DND-41 (cell line): Measurements from ENCODE around the gene NKTR.

Source experiments
- CTCF ChIP-seq: IDR thresholded peaks from 2 replicates; pipeline ENCODE4 v1.5.1; 2012; ENCODE audit warnings: borderline replicate concordance, low read length, moderate library complexity, mild to moderate bottlenecking; ENCODE audit not compliant: poor library complexity, severe bottlenecking; ENCODE audit errors: extremely low read depth
- EZH2 ChIP-seq: IDR thresholded peaks from 3 replicates; pipeline ENCODE4 v1.6.1; 2012; ENCODE audit warnings: borderline replicate concordance, low read depth, mild to moderate bottlenecking, moderate library complexity, low read length, inconsistent platforms; ENCODE audit not compliant: severe bottlenecking

- TF ChIP-seq CTCF = no peak
- TF ChIP-seq EZH2 = no peak
These were observed 4.8 kb upstream of the NKTR start for GRCh38 chr3:42595682-42596081.
